HG03432 (cell line): Measurements from ENCODE around the gene RRAD.
A peak's percentile ranks its signal among the peaks of the same experiment; 100 is the strongest.
"Not testable (repeated sequence)": the region's sequence is repeated elsewhere in the genome, so short reads cannot be mapped to it uniquely, and the experiment has no call there.

Source experiments
- ATAC-seq: cut with Tn5 transposase; IDR thresholded peaks from one replicate; pipeline ENCODE4 v1.9.1; 2021; ENCODE audit warnings: mild to moderate bottlenecking, moderate library complexity; ENCODE audit not compliant: unreplicated experiment

RRAD gene

GRCh38 chr16:66925322-66925840, at the start of gene RRAD:
RRAD (minus strand) TSS chr16:66925535; CDS start chr16:66925179, 356 bp downstream.
- peak; percentile 16 for ATAC-seq

GRCh38 chr16:66974932-66975246, 49.6 kb upstream of the RRAD start:
- not testable (repeated sequence) for ATAC-seq

- not testable (repeated sequence) for ATAC-seq
These were observed 49.0 kb upstream of the RRAD start for GRCh38 chr16:66974156-66974931.

DNA sequence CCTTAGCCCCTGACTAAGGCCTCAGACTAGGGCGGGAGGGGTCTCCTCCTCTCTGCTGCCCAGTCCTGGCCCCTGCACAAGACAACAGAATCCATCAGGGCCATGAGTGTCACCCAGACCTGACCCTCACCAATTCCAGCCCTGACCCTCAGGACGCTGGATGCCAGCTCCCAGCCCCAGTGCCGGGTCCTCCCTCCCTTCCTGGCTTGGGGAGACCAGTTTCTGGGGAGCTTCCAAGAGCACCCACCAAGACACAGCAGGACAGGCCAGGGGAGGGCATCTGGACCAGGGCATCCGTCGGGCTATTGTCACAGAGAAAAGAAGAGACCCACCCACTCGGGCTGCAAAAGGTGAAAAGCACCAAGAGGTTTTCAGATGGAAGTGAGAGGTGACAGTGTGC, 48.4 kb upstream of the RRAD start:
- no peak for ATAC-seq

- no peak for ATAC-seq
These were observed 47.6 kb upstream of the RRAD start for GRCh38 chr16:66972983-66973382.

DNA sequence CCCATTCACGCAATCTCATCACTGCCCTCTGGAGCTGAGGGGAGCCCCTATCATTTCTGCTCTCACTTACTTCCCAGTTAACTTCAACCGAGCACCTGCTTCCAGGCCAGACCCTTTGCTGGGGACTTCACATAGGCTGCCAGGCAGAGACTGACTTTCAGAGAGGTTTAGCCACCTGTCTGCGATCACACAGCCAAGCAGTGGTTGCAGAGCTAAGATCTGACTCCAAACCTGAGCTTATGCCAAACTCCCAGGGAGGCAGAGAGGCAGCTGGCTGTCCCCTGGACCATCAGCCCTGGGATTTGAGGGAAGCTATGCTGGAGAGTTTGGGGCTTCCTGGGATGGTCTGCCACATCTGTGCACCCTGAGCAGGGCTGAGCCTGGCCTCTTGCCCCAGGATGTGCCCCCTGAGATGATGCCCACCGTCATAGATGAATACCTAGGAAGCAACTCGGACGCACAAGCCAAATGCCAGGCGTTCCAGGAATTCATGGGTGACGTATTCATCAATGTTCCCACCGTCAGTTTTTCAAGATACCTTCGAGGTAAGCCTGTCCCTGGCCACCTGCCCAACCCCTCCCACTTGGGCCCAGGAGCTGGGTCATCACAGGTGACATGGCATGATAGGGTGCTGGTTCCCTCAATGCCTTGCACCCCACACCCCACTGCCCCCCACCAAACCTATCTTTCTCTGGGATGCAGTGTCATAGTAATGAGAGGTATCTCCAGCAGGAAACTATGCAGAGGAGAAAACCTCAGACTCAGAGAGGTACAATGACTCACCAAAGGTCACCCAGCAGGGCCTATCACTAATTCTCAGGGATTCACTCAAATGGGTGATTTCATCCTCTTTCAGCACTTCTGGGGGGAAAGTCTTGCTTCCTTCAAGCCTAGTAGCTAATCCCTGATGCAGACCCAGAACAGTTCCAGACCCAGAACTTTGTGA, 45.7 kb upstream of the RRAD start:
- no peak for ATAC-seq

DNA sequence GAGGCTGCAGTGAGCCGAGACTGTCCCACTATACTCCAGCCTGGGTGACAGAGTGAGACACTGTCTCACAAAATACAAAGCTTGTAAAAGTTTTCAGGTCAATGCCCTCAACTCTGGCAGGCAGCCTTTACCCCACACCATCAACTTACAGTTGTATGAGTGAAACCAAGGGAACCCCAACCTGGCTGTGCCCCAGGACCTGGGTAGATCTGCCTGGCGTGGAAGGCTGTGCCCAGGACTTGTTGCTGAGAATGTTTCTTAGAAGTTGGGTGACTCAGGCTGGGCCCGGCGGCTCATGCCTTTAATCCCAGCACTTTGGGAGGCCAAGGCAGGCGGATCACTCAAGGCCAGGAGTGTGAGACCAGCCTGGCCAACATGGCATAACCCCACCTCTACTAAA, 43.5 kb upstream of the RRAD start:
- no peak for ATAC-seq

GRCh38 chr16:66964049-66964448, 38.7 kb upstream of the RRAD start:
- no peak for ATAC-seq

GRCh38 chr16:66961914-66962313, 36.6 kb upstream of the RRAD start:
- no peak for ATAC-seq

- ATAC-seq, result peak; percentile 76
These were observed 35.9 kb upstream of the RRAD start, which contains the start of gene CES3 for GRCh38 chr16:66961065-66961744. CES3 (plus strand) TSS chr16:66961266; CDS start chr16:66961308, 42 bp downstream.

GRCh38 chr16:66960270-66960669, 34.9 kb upstream of the RRAD start:
- no peak for ATAC-seq

GRCh38 chr16:66959704-66960161, 34.4 kb upstream of the RRAD start:
- ATAC-seq, result no peak

DNA sequence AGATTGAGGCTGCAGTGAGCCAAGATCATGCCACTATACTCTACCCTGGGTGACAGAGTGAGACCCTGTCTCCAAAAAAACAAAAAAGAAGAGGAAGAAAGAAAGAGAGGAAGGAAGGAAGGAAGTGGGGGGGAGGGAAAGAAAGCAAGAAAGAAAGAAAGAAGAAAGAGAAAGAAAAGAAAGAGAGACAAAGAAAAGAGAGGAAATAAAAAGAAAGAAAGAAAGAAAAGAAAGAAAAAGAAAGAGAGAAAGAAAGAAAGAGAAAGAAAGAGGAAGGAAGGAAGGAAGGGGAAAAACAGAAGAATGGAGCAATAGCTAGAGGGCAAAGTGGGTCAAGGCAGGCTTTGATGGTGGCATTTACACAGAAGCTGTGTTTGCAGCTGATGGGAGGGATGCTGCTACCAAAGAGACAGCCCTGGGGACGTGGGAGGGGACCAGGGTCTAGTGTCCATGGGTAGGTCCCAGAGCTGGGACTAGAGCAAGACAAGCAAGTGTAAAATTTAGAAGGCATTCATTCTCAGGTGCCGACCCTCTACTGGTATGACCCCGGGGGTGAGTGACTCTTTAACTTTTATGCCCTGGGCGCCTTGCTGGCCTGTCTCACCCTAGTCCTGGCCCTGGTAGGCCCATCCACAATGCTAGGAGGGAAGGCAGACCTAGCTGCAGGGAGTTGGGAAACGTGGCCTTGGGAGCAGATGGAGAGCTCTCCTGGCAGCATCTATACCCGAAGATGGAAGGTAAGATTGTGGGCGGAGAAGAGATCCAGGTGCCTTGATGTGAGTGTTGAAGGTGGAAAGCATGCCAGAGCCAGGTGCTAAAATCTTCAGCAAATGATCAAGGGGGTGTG, 33.7 kb upstream of the RRAD start:
- no peak for ATAC-seq

GRCh38 chr16:66956154-66956457, 30.8 kb upstream of the RRAD start:
- ATAC-seq, result not testable (repeated sequence)

DNA sequence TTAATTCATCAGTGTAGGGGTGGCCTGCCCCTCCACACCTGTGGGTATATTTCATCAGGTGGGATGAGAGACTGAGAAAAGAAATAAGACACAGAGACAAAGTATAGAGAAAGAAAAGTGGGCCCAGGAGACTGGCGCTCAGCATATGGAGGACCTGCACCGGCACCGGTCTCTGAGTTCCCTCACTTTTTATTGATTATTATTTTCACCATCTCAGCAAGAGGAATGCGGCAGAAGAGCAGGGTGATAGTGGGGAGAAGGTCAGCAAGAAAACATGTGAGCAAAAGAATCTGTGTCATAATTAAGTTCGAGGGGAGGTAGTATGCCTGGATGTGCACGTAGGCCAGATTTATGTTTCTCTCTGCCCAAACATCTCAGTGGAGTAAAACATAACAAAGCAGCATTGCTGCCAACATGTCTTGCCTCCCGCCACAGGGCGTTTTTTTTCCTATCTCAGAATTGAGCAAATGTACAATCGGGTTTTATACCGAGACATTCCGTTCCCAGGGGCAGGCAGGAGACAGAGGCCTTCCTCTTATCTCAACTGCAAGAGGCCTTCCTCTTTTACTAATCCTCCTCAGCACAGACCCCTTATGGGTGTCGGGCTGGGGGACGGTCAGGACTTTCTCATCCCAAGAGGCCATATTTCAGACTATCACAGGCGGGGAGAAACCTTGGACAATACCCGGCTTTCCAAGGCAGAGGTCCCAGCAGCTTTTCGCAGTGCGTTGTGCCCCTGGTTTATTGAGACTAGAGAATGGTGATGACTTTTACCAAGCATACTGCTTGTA, 30.2 kb upstream of the RRAD start:
- not testable (repeated sequence) for ATAC-seq

GRCh38 chr16:66954097-66954659, 28.8 kb upstream of the RRAD start:
- no peak for ATAC-seq

DNA sequence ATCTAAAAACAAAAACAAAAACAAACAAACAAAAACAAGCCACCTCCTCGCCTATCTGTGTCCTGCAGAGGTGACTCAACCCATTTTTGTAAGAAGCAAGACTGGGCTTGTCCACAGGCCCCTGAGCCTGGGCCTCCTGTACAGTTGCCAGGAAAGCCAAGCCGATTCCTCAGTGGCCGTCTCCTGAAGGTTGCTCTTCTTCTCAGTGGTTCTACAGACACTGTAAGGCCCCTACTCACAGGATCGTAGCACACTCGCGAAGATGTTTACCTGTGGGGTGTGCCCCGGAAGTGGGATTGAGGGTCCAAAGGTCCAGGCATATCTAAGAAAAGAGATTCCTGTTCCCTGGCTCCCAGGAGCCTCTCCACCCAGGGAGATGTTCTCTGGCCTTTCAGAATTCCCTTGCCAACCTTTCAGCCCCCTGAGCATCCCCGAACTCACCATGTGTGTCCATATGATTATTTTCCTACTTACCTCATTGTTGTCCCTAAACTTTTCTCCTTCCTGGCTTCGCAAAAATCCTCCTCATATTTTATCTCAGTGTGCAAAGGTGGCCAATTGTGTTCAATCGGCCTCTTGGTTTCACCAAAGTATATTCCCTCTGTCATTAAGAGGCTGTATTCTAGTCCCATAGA, 28.2 kb upstream of the RRAD start:
- no peak for ATAC-seq

GRCh38 chr16:66952430-66953110, 27.2 kb upstream of the RRAD start:
- no peak for ATAC-seq
